GM21367 (cell line): ENCODE measurements around the gene TLR8.

Source experiments
- ATAC-seq: cut with Tn5 transposase; IDR thresholded peaks from one replicate; pipeline ENCODE4 v1.9.1; 2021; ENCODE audit not compliant: unreplicated experiment

The TLR8 gene

GRCh38 chrX:12906046-12906761, at the start of gene TLR8:
Gene TLR8 (plus strand): TSS chrX:12906620. CDS start chrX:12906707, 87 bp downstream.
- no peak for ATAC-seq

GRCh38 chrX:12865359-12865758, 41.1 kb upstream of the TLR8 start:
- no peak for ATAC-seq

- ATAC-seq: no peak
These were observed 39.7 kb upstream of the TLR8 start, which contains the start of gene TLR7 for GRCh38 chrX:12866451-12867377. Gene TLR7 (plus strand): TSS chrX:12867072. CDS start chrX:12867579, 507 bp downstream.

GRCh38 chrX:12867685-12868084, 38.7 kb upstream of the TLR8 start:
- no peak for ATAC-seq

- peak; percentile 48 for ATAC-seq
These were observed 37.7 kb upstream of the TLR8 start for GRCh38 chrX:12868747-12869146.

- no peak for ATAC-seq
These were observed 35.2 kb upstream of the TLR8 start for GRCh38 chrX:12871257-12871656.

- no peak for ATAC-seq
These were observed 33.7 kb upstream of the TLR8 start for GRCh38 chrX:12872741-12873140.

- no peak for ATAC-seq
These were observed 31.8 kb upstream of the TLR8 start for GRCh38 chrX:12874581-12874980.

GRCh38 chrX:12877386-12877785, 29.0 kb upstream of the TLR8 start:
- no peak for ATAC-seq

GRCh38 chrX:12878536-12878935, 27.9 kb upstream of the TLR8 start:
- ATAC-seq: no peak

GRCh38 chrX:12881914-12882313, 24.5 kb upstream of the TLR8 start:
- ATAC-seq: no peak

GRCh38 chrX:12885508-12885907, 20.9 kb upstream of the TLR8 start:
- ATAC-seq: no peak

GRCh38 chrX:12886545-12886944, 19.9 kb upstream of the TLR8 start:
- ATAC-seq: no peak

- no peak for ATAC-seq
These were observed 19.3 kb upstream of the TLR8 start for GRCh38 chrX:12887141-12887540.

GRCh38 chrX:12887767-12888166, 18.7 kb upstream of the TLR8 start:
- no peak for ATAC-seq

GRCh38 chrX:12890467-12890866, 16.0 kb upstream of the TLR8 start:
- peak; percentile 47 for ATAC-seq

- ATAC-seq: no peak
These were observed 15.2 kb upstream of the TLR8 start for GRCh38 chrX:12891171-12891570.

GRCh38 chrX:12891915-12892506, 14.4 kb upstream of the TLR8 start:
- peak; percentile 43 for ATAC-seq

- no peak for ATAC-seq
These were observed 13.7 kb upstream of the TLR8 start for GRCh38 chrX:12892716-12893115.

- no peak for ATAC-seq
These were observed 12.1 kb upstream of the TLR8 start for GRCh38 chrX:12894074-12895030.
